MM.1S (cell line): ENCODE results near the gene PHACTR1.

Source experiments
- EZH2 ChIP-seq: fragments of 300-600 bp; sonication (generic); optimal IDR thresholded peaks from 2 replicates; pipeline ENCODE3; 2017; ENCODE audit warnings: low read depth, mild to moderate bottlenecking, antibody characterized with exemption, low read length, mixed read lengths
- EZH2phosphoT487 ChIP-seq: fragments of 300-600 bp; sonication (generic); IDR thresholded peaks from 2 replicates; pipeline ENCODE4 v1.6.1; 2018; ENCODE audit warnings: antibody characterized with exemption, low read length
- TF ChIP-seq, protein P1 (sequence below): fragments of 300-600 bp; sonication (generic); IDR thresholded peaks from 2 replicates; pipeline ENCODE4 v1.5.1; 2016; ENCODE audit warnings: antibody characterized with exemption, low read length, mixed read lengths

DNA sequence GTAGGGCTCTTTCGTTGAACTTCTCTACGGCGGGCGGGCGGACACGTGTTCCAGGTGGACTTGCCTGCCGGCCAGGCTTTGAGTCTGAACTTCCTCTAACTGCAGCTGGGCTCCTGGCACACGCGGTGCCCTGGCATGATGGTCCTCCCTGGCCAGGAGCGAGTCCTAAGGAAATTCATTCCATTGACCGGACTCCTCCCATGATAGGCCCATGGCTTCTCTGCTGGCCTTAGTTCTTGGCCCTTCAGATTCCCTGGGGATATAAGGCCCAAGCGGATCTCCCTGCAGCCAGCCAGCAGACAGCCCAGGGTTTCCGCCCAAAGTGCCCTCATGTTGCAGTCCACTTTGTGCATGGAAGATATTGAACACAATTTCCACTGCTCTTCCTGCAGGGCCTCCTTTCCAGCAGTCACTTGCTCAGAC lies 572.4 kb downstream of the PHACTR1 start:
- TF ChIP-seq, protein P1, sequence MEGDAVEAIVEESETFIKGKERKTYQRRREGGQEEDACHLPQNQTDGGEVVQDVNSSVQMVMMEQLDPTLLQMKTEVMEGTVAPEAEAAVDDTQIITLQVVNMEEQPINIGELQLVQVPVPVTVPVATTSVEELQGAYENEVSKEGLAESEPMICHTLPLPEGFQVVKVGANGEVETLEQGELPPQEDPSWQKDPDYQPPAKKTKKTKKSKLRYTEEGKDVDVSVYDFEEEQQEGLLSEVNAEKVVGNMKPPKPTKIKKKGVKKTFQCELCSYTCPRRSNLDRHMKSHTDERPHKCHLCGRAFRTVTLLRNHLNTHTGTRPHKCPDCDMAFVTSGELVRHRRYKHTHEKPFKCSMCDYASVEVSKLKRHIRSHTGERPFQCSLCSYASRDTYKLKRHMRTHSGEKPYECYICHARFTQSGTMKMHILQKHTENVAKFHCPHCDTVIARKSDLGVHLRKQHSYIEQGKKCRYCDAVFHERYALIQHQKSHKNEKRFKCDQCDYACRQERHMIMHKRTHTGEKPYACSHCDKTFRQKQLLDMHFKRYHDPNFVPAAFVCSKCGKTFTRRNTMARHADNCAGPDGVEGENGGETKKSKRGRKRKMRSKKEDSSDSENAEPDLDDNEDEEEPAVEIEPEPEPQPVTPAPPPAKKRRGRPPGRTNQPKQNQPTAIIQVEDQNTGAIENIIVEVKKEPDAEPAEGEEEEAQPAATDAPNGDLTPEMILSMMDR = no peak
- TF ChIP-seq EZH2 (no peak), EZH2phosphoT487 (no peak)
